Gastrocnemius medialis (tissue), 4 donors: ENCODE measurements around the gene ADAM17.

Source experiments
- CTCF ChIP-seq, 5 experiments: fragments of 450-650 bp in 3 of 5; fragments of 200-600 bp in 2 of 5; sonication (generic) in 2 of 5; IDR thresholded peaks in 4 of 5; conservative IDR thresholded peaks in 1 of 5; 1 replicate in 4 of 5; 2 replicates in 1 of 5; pipeline ENCODE4 v1.5.1; 2016 to 2019; ENCODE audit warnings: antibody characterized with exemption in 5 of 5, mild to moderate bottlenecking in 3 of 5, moderate library complexity in 3 of 5
- POLR2A ChIP-seq, 2 donors: fragments of 450-650 bp; IDR thresholded peaks; one replicate each; pipeline ENCODE4 v1.6.1; 2017; ENCODE audit warnings: antibody characterized with exemption in 2 of 2, mild to moderate bottlenecking in 2 of 2, moderate library complexity in 2 of 2

- TF ChIP-seq CTCF (IDR thresholded peaks at IDR 0.05 in 4 of 5, conservative IDR thresholded peaks at IDR 0.05 in 1 of 5) (no peak), POLR2A (IDR thresholded peaks at IDR 0.05) (no peak)
These were observed 90.5 kb downstream of the ADAM17 start for GRCh38 chr2:9465170-9465569.
